HG02970 (cell line): ENCODE data around the gene TYSND1.
"Not testable (repeated sequence)": the region's sequence is repeated elsewhere in the genome, so short reads cannot be mapped to it uniquely, and the experiment has no call there.

Source experiments
- ATAC-seq: cut with Tn5 transposase; IDR thresholded peaks from one replicate; pipeline ENCODE4 v1.9.1; 2021; ENCODE audit warnings: mild to moderate bottlenecking, moderate library complexity, moderate number of reproducible peaks; ENCODE audit not compliant: unreplicated experiment, low FRiP score

The TYSND1 gene

GRCh38 chr10:70135684-70136083 lies 10.8 kb downstream of the TYSND1 start:
- no peak for ATAC-seq

DNA sequence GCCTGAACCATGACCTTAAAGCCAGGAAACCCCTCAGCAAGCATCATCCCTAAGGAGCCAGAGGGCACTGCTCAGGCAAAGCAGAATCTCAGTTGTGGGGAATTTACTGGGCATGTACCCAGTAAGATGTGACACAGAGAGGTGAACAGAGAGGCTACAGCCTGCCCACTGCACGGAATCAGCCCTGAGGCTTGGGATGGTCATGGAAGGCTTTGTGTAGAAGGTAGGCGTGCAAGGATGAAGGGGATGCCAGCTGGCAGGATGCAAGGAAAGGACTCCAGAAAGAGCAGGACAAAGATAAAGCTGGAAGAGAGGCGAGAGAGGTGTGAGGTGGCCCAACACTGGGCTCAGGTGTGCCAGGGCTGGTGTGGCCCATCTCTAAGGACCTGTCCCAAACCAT lies 11.5 kb downstream of the TYSND1 start:
- ATAC-seq, result no peak

DNA sequence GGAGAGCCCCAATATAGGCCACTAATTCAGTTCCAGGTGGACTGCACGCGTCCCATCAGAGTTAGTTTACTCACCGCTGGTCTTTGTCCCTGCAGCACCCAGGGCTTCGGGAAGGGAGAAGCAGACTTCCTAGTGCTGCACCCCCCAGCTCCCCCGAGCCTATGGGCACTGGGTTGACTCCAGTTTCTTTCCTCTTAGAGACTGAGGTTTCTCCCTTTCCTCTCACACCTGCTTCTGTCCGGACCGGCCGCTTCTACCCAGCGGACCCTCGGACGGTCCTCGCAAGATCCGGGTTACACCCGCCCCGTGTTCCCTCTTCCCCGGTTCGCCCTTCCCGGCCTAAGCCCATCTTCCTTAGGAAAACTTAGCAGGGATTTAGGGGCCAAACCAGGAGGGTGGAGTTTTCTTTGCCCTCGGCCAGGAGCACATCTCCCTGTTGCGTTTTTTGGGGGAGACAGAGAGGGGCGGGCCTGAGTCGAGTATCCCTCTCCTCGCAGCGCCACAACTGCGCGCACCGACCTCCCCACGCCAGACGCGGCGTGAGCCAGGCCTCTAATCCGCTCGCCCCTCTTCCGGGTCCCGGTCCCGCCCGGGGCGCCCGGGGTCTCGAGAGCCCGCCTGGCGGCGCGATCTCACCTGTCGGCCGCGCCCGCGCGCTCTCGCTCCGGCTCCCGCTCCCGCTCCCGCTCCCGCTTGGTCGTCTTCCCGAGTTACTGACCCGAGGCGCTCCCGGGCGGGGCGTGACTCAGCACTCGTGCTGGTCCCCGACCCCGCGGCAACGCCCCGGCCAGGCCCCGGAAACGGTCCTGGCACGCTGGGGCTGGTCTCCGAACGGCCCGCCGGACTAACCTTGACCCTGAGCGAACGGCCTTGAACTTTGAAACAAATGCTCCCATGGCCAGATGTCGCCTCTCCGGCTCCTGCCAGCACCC lies 14.1 kb downstream of the TYSND1 start, which contains the start of gene AIFM2:
Gene AIFM2, minus strand, starts transcription at position 728 of the 932 bp plus-strand sequence. CDS start 8,741 bp downstream, outside the sequence.
- ATAC-seq, result peak; percentile 77

DNA sequence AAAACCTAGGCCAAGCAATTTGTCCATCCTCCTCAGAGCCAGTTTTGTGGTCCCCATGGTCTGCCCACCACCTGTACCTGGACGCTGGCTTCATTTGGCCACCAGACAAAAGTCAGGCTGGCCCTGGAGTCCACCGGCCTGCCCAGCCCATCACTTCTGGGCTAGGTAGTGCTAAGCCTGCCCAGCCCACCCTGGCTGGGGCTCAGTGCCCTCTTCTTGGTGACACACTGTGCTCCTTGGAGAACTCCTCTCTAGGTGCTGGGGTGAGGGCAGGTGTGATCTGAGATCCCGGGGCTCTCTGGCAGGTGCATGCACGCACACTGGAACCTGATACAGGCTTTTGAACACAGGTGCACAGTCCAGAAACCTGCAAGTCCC lies 15.0 kb downstream of the TYSND1 start:
- no peak for ATAC-seq

DNA sequence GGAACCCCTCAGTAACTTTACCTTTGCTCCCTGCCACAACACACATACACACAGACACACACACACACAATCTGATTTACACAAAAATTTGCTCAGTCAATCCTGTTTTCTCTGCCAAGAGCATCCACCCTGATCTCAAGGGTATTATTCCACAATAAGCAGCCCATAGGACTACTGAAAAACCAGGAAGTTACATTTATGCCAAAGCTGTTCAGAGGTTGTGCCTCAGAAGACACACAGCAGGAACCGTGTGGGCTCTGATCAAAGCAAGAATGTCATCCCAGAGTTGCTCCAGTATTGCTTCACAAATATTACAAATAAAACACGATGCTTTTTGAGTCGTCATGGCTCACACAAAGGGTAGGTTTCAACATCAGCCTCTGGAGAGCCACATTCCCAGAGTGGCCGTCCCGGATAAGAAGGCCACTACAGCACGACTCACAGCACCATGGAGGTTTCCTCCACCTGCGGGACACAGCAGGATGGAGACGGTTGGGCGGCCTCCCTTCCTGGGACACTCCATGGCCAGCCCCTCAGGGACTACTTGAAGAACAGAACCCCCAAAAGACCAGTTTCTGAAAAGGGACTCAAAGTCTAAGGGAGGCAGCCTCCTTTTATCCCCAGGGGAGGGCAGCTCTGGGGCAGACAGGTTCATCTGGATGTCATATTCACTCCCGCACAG lies 15.5 kb downstream of the TYSND1 start:
- no peak for ATAC-seq

GRCh38 chr10:70126700-70127395 lies 19.7 kb downstream of the TYSND1 start:
- ATAC-seq, result no peak

GRCh38 chr10:70125918-70126552 lies 20.5 kb downstream of the TYSND1 start:
- ATAC-seq, result no peak

DNA sequence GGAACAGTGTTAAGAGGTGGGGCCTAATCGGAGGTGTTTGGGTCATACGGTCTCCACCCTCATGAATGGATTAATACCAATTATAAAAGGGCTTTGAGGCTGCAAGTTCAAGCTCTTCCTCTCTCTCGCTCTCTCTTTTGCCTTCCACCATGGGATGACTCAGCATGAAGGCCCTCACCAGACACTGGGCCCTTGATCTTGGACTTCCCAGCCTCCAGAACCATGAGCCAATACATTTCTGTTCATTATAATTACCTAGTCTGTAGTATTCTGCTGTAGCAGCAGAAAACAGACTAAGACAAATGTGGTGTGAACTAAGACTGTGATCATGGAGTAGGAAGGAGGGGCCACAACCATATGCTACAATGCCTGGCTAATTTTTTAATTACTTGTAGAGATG lies 21.6 kb downstream of the TYSND1 start:
- ATAC-seq, result no peak

- no peak for ATAC-seq
These were observed 22.1 kb downstream of the TYSND1 start for GRCh38 chr10:70124415-70124814.

- no peak for ATAC-seq
These were observed 22.7 kb downstream of the TYSND1 start for GRCh38 chr10:70123817-70124216.

DNA sequence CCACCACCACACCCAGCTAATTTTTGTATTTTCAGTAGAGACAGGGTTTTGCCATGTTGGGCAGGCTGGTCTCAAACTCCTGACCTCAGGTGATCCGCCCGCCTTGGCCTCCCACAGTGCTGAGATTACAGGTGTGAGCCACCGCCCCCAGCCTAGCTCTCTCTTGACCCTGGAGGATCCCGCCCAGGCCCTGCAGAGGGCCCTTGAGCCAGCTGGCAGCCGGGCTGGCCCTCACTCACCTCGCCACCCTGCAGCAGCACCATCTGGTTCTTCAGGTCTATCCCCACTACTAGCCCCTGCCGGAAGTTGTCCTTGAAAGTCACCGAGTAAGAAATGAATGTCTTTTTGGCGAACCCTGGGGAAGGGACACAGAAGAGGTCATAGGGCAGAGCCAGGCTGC lies 23.3 kb downstream of the TYSND1 start:
- ATAC-seq, result not testable (repeated sequence)

DNA sequence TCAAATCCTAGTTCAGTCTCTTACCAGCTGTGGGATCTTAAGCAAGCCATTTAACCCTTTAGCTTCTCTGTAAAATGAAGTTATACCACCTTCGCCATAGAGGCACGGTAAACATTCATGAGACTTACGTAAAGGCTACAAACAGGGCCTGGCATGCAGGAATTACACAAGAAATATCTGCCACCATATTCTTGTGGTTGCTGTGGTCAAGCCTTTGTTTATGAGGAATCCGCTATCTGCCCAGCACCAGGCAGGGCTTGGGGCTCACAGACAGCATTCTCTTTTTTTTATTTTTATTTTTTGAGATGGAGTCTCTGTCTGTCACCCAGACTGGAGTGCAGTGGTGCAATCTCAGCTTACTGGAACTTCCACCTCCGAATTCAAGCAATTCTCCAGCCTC lies 23.8 kb downstream of the TYSND1 start:
- no peak for ATAC-seq

DNA sequence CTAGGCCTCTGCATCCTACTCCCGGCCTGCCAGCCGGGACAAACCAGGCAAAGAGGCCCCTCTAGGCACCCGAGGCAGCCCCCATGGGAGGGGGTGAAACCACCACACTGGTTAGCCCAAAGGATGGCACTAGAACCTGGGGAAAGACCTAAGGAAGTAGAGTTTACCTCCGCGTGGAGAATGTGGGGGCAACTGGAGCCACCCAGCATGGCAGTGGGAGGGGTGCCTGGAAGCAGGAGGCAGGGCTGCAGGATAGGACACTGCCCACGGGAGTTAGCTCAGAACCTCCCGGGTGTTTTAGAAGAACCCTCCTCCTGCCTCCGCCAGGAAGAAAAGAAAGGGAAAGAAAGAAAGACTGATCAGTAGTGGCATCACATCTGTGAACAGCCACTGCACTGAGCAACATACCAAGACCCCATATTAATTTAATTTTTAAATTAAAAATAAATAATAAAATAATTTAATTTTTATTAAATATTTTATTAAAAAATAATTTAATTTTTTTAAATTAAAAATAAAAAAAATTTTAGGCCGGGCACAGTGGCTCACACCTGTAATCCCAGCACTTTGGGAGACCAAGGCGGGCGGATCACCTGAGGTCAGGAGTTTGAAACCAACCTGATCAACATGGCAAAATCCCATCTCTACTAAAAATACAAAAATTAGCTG lies 25.1 kb downstream of the TYSND1 start:
- no peak for ATAC-seq

GRCh38 chr10:70120417-70120816 lies 26.1 kb downstream of the TYSND1 start:
- ATAC-seq, result no peak

DNA sequence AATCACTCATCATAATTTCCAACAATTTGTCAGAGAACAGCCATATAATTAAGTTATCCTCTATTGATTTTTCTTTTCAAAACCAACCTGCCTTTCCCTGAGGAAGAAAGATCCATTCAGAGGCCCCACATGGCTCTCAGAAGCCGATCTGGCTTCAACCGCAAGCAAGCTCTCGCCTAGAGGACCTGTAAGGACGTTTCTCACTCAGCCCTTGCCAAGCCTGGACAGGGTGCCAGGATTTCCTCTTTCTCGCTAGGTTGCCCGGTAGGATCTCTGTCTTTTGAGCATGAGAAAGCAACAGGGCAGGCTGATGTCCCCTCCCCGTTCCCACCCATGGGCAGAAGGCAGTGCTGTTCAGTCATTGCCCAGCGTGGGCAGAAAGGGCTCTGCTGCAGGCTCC lies 26.9 kb downstream of the TYSND1 start:
- no peak for ATAC-seq

GRCh38 chr10:70119197-70119596 lies 27.3 kb downstream of the TYSND1 start:
- ATAC-seq, result no peak

- no peak for ATAC-seq
These were observed 28.3 kb downstream of the TYSND1 start for GRCh38 chr10:70118196-70118595.

DNA sequence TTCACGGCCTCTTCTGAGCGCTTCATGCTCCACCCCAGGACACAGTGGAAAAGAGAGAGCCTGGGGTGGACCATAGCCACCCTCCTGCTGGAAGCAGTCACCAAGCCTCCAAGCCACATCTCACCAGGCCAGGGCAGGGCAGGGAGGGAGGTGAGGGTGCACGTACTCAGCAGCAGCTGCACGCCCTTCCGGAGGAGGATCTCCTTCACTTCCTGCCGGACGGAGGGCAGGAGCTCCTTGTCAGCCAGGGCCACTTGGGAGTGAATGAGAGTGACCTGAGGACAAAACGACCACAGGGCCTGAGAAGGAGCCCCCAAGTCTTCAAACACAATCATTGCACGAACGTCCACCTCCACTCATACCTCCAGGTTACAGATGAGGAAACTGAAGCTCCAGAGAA lies 28.9 kb downstream of the TYSND1 start:
- no peak for ATAC-seq

DNA sequence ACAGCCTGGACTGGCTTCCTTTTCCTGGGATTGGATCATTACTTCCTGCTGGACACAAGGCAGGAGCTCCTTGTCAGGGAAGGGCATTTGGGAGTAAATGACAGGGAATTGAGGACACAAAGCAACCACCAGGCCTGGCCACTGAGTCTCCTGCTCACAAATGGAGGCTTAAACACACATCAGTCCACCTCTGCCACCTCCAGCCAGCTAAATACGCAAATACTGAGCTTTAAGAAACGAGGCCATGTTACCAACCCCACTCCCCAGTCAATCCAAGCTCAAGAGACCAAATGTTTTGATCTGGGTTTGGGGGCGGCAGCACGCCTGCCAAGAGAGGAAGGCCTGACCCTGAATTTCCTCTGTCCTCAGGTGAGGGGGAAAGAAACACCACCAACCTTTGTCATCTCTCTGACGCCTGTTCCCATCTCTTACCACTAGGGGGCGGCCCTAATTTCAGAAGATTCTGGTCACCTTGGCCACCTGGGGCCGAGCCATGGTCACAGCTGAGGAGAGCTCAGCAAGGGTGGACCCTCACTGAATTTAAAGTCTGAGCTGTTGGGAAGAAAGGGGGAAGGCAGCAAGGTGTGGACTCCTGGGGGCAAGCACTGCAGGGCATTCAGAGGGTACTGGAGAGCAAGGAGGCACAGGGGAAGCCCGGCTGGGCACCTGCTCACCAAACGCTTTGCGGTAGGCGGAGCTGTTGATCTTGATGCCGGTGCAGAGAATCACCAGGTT lies 30.4 kb downstream of the TYSND1 start:
- ATAC-seq, result peak; percentile 67
